GM12872 (cell line): Measurements from ENCODE around the gene TAS1R1.

ENCODE experiments used
- CTCF ChIP-seq: IDR thresholded peaks from 3 replicates; pipeline ENCODE4 v1.5.1; 2011; ENCODE audit warnings: low read depth, mild to moderate bottlenecking, low read length, moderate library complexity; ENCODE audit not compliant: insufficient read depth

The TAS1R1 gene

GRCh38 chr1:6554907-6555778 is at the start of gene TAS1R1:
Gene TAS1R1, plus strand, starts transcription at chr1:6555307. Its CDS starts 67 bp downstream, at chr1:6555374.
- no peak for TF ChIP-seq CTCF

- TF ChIP-seq CTCF = no peak
Measured at GRCh38 chr1:6505367-6506209, 49.5 kb upstream of the TAS1R1 start.

- no peak for TF ChIP-seq CTCF
Measured at GRCh38 chr1:6506210-6507036, 48.7 kb upstream of the TAS1R1 start.

GRCh38 chr1:6507037-6507428 is 48.1 kb upstream of the TAS1R1 start:
- TF ChIP-seq CTCF = no peak

- TF ChIP-seq CTCF = no peak
Measured at GRCh38 chr1:6507461-6507911, 47.6 kb upstream of the TAS1R1 start.

GRCh38 chr1:6508154-6508815 is 46.8 kb upstream of the TAS1R1 start:
- no peak for TF ChIP-seq CTCF
